Tibial artery (tissue), 4 donors: ENCODE measurements around the gene DNM3.

Experiments
- DNase-seq, 2 donors: peaks; one replicate each; pipeline ENCODE4 v3.0.0-alpha.2; 2019
- H3K27ac ChIP-seq, 2 donors: fragments of 200-600 bp; sonication (generic) in 1 of 2; 1 replicate in 1 of 2; 2 replicates in 1 of 2; pipeline ENCODE4 v1.5.1; 2018 to 2019; ENCODE audit warnings: mild to moderate bottlenecking in 1 of 2
- H3K27me3 ChIP-seq, 2 donors: fragments of 200-600 bp; sonication (generic) in 1 of 2; one replicate each; pipeline versions ENCODE4 v1.5.1 to v1.6.0; 2016 to 2019
- H3K36me3 ChIP-seq, 3 donors: fragments of 200-600 bp; sonication (generic) in 2 of 3; one replicate each; pipeline ENCODE4 v1.5.1; 2016 to 2019; ENCODE audit warnings: mild to moderate bottlenecking in 2 of 3
- H3K4me1 ChIP-seq, 4 donors: fragments of 200-600 bp; sonication (generic) in 2 of 4; 1 replicate in 3 of 4; 2 replicates in 1 of 4; pipeline ENCODE4 v1.5.1; 2016 to 2019
- H3K4me3 ChIP-seq, 2 donors: fragments of 200-600 bp; sonication (generic) in 1 of 2; 1 replicate in 1 of 2; 2 replicates in 1 of 2; pipeline ENCODE4 v1.5.1; 2018 to 2019; ENCODE audit warnings: mild to moderate bottlenecking in 2 of 2
- H3K9me3 ChIP-seq, 3 donors: fragments of 200-600 bp; sonication (generic) in 1 of 3; one replicate each; pipeline ENCODE4 v1.5.1; 2016 to 2019
- CTCF ChIP-seq, 2 experiments: fragments of 200-600 bp in 1 of 2; fragments of 450-650 bp in 1 of 2; IDR thresholded peaks; one replicate each; pipeline ENCODE4 v1.5.1; 2017 to 2019; ENCODE audit warnings: antibody characterized with exemption in 2 of 2, mild to moderate bottlenecking in 1 of 2, moderate library complexity in 1 of 2
- intact Hi-C: fragments of 100-400 bp; cut with DNase I; formaldehyde crosslinking; loops from one replicate; pipeline ENCODE4 v1.15.0; 2023; ENCODE audit warnings: low total_unique reads

DNM3 gene

GRCh38 chr1:172273647-172274396 lies 432.5 kb downstream of the DNM3 start:
- H3K4me3 ChIP-seq, result no peak overlapping the region
- intact Hi-C loops, result no loop called here
- H3K4me1 ChIP-seq, result peaks cover 0 to 21% (median 4%) of the 10 kb centered on the region in 4 donors
- no peaks in the 10 kb centered on the region for H3K36me3 ChIP-seq
- H3K27me3 ChIP-seq, result no peaks in the 10 kb centered on the region
- TF ChIP-seq CTCF (IDR thresholded peaks at IDR 0.05), result no peak
- DNase-seq, result no peak
- no peaks in the 10 kb centered on the region for H3K9me3 ChIP-seq
- no peak overlapping the region for H3K27ac ChIP-seq

- DNase-seq, result no peak
- Histone ChIP-seq H3K9me3 (no peaks in the 10 kb centered on the region), H3K4me3 (no peak overlapping the region), H3K36me3 (no peaks in the 10 kb centered on the region), H3K27me3 (no peaks in the 10 kb centered on the region), H3K27ac (no peak overlapping the region), H3K4me1 (peaks cover 0 to 18% (median 2%) of the 10 kb centered on the region in 4 donors)
- TF ChIP-seq CTCF (IDR thresholded peaks at IDR 0.05), result no peak
- intact Hi-C loops, result no loop called here
Measured at GRCh38 chr1:172275478-172275877, 434.2 kb downstream of the DNM3 start.

GRCh38 chr1:172276120-172276818 lies 435.0 kb downstream of the DNM3 start:
- Histone ChIP-seq H3K27me3 (no peaks in the 10 kb centered on the region), H3K9me3 (no peaks in the 10 kb centered on the region), H3K4me3 (no peak overlapping the region), H3K4me1 (peaks cover 0 to 12% (median 2%) of the 10 kb centered on the region in 4 donors), H3K27ac (no peak overlapping the region), H3K36me3 (no peaks in the 10 kb centered on the region)
- intact Hi-C loops, result no loop called here
- no peak for TF ChIP-seq CTCF (IDR thresholded peaks at IDR 0.05)
- DNase-seq, result no peak

- no peak for DNase-seq
- no peak overlapping the region for H3K4me3 ChIP-seq
- no peaks in the 10 kb centered on the region for H3K27me3 ChIP-seq
- no peak for TF ChIP-seq CTCF (IDR thresholded peaks at IDR 0.05)
- no peaks in the 10 kb centered on the region for H3K9me3 ChIP-seq
- intact Hi-C loops, result no loop called here
- no peak overlapping the region for H3K27ac ChIP-seq
- H3K4me1 ChIP-seq, result peaks cover 0 to 12% (median 2%) of the 10 kb centered on the region in 4 donors
- H3K36me3 ChIP-seq, result no peaks in the 10 kb centered on the region
Measured at GRCh38 chr1:172277275-172277674, 436.0 kb downstream of the DNM3 start.

DNA sequence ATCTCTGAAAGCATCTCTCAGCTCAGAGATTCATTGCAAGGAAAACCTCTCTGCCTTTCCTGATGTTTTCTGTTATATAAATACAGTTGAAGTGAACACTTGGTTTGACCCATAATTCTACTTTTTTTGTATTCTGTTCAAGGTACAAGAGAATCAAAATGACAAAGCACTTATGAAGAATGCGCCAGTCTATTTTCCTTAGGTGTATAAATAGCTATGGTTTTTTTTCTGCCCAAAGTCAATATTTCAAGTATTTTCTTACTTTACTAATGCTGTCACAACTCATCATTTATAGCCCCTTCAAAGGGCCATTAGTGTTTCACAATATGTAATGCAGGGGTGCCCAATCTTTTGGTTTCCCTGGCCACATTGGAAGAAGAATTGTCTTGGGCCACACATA lies 436.7 kb downstream of the DNM3 start:
- intact Hi-C loops, result no loop called here
- Histone ChIP-seq H3K27ac (no peak overlapping the region), H3K9me3 (no peaks in the 10 kb centered on the region), H3K4me1 (peaks cover 0 to 12% (median 2%) of the 10 kb centered on the region in 4 donors), H3K36me3 (no peaks in the 10 kb centered on the region), H3K4me3 (no peak overlapping the region), H3K27me3 (no peaks in the 10 kb centered on the region)
- TF ChIP-seq CTCF (IDR thresholded peaks at IDR 0.05), result no peak
- DNase-seq, result no peak
